CD4-positive, CD25-positive, alpha-beta regulatory T cell (primary cell): ENCODE measurements around the gene ARCN1. TPM values are rescaled to one million over a fixed set of nuclear protein-coding genes. Genes with fewer than 3 reads are reported as not detected.

Experiments
- ATAC-seq, 2 donors: fragments of 150-1000 bp; cut with Tn5 transposase; one replicate each; pipeline ENCODE4 v1.10.0; 2021; ENCODE audit warnings: low read depth in 2 of 2, moderate number of reproducible peaks in 2 of 2, moderate library complexity in 1 of 2
- DNase-seq, 3 donors: peaks; one replicate each; pipeline versions ENCODE4 v3.0.0 to v3.0.0-alpha.2; 2012 to 2022; ENCODE audit warnings: mixed read lengths in 1 of 3
- H3K27ac ChIP-seq: one replicate; pipeline ENCODE4 v1.7.0; 2013; ENCODE audit warnings: mild to moderate bottlenecking, low read length; ENCODE audit not compliant: insufficient read depth, poor library complexity, severe bottlenecking
- H3K27me3 ChIP-seq: one replicate; pipeline ENCODE4 v1.7.0; 2013; ENCODE audit warnings: low read length; ENCODE audit not compliant: control insufficient read depth, insufficient read depth
- H3K36me3 ChIP-seq: one replicate; pipeline ENCODE4 v1.7.0; 2013; ENCODE audit warnings: mild to moderate bottlenecking, low read length, moderate library complexity; ENCODE audit not compliant: control insufficient read depth, insufficient read depth
- H3K4me1 ChIP-seq: 2 replicates; pipeline ENCODE4 v1.7.0; 2013; ENCODE audit warnings: mild to moderate bottlenecking, low read length; ENCODE audit not compliant: insufficient read depth, control insufficient read depth, poor library complexity, severe bottlenecking
- H3K4me3 ChIP-seq: one replicate; pipeline ENCODE4 v1.7.0; 2013; ENCODE audit warnings: low read depth, mild to moderate bottlenecking, low read length, moderate library complexity
- H3K9me3 ChIP-seq, 2 experiments: 1 replicate in 1 of 2; 2 replicates in 1 of 2; pipeline ENCODE4 v1.7.0; 2013; ENCODE audit warnings: low read length in 2 of 2, mild to moderate bottlenecking in 1 of 2, moderate library complexity in 1 of 2; ENCODE audit not compliant: control insufficient read depth in 2 of 2
- H3K27ac Mint-ChIP-seq, 3 donors: one replicate each; pipeline ENCODE4 v1.8.0; 2020 to 2022; ENCODE audit warnings: mild to moderate bottlenecking in 3 of 3, mixed read lengths in 3 of 3, moderate library complexity in 2 of 3
- H3K27me3 Mint-ChIP-seq: one replicate; pipeline ENCODE4 v1.8.0; 2022; ENCODE audit warnings: mild to moderate bottlenecking, mixed read lengths
- H3K36me3 Mint-ChIP-seq: one replicate; pipeline ENCODE4 v1.8.0; 2020; ENCODE audit warnings: mixed read lengths
- H3K4me1 Mint-ChIP-seq, 4 donors: one replicate each; pipeline ENCODE4 v1.8.0; 2020 to 2022; ENCODE audit warnings: mixed read lengths in 4 of 4, mild to moderate bottlenecking in 1 of 4
- H3K4me3 Mint-ChIP-seq, 4 donors: one replicate each; pipeline ENCODE4 v1.8.0; 2020 to 2022; ENCODE audit warnings: mild to moderate bottlenecking in 4 of 4, mixed read lengths in 4 of 4, moderate library complexity in 3 of 4
- H3K9me3 Mint-ChIP-seq, 7 donors: one replicate each; pipeline ENCODE4 v1.8.0; 2020 to 2022; ENCODE audit warnings: mixed read lengths in 7 of 7, mild to moderate bottlenecking in 3 of 7, moderate library complexity in 2 of 7
- polyA plus RNA-seq, 4 donors: library from polyadenylated mRNA; unstranded; fragments of 300-500 nt; fragmentation: Illumina TruSeq; gene quantifications; one replicate each; pipeline ENCODE4 v1.2.3, GENCODE V29; 2021
- total RNA-seq: library from RNA; stranded (reverse); gene quantifications from one replicate; pipeline ENCODE4 v1.2.3, GENCODE V29; 2022

Gene ARCN1
- total and polyA plus RNA-seq, 5 donors from 2014 or later: 76.6 to 169 (median 149) TPM

DNA sequence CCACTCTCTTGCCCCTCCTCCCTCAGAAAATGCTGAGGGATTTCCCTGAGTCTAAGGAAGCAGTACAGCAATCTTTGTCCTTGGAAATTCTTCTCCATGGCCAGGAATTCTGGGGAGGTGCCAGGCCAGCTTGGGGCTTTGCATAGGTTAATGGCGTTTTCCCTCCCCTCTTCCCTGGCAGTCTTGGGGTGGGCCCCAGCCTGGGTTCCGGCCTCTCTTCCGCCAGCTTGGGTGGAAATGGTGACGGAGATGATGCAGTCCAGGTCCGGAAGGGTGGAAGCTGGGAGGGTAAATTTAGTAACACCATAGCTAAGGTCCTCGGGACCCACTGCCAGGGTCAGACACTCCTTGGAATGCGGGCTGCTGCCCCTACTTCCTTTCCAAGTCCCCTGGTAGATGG, 40.2 kb downstream of the ARCN1 start:
- no peak overlapping the region for H3K27ac ChIP-seq
- peaks cover 2% of the 10 kb centered on the region for H3K27me3 ChIP-seq
- no peak for ATAC-seq
- no peaks in the 10 kb centered on the region for H3K9me3 ChIP-seq
- peaks cover 3% of the 10 kb centered on the region for H3K36me3 Mint-ChIP-seq
- peaks cover 40% of the 10 kb centered on the region for H3K4me1 ChIP-seq
- peaks cover 0 to 1% (median 0%) of the 10 kb centered on the region in 7 donors for H3K9me3 Mint-ChIP-seq
- H3K36me3 ChIP-seq: no peaks in the 10 kb centered on the region
- peak overlapping the region in 1 of 4 donors; percentile 32 for H3K4me3 Mint-ChIP-seq
- no peak for DNase-seq
- H3K27me3 Mint-ChIP-seq: peaks cover 32% of the 10 kb centered on the region
- H3K4me1 Mint-ChIP-seq: peaks cover 0 to 24% (median 12%) of the 10 kb centered on the region in 4 donors
- no peak overlapping the region for H3K4me3 ChIP-seq
- H3K27ac Mint-ChIP-seq: no peak overlapping the region

DNA sequence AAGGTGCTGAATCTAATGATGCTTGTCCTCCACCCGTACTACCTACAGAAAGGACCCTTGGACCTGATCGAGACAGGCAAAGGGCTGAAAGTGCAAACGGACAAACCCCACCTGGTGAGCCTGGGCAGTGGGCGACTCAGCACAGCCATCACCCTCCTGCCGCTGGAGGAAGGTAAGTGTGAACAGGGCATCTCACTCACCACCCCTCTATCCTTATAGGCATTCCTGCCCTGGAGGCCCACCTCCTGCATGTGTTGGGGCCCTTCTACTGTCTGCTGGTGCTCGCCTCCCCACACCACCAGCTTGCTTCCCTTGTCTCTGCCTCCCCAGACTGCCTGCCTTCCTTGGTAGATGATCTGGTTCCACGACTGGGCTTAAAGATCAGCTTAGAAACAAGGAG, 42.3 kb downstream of the ARCN1 start:
- H3K4me3 ChIP-seq: no peak overlapping the region
- DNase-seq (no peak), ATAC-seq (no peak)
- Mint-ChIP-seq H3K4me1 (peaks cover 0 to 10% (median 2%) of the 10 kb centered on the region in 4 donors), H3K9me3 (no peaks in the 10 kb centered on the region), H3K27ac (no peak overlapping the region), H3K4me3 (no peak overlapping the region), H3K27me3 (peaks cover 25% of the 10 kb centered on the region), H3K36me3 (peaks cover 3% of the 10 kb centered on the region)
- H3K9me3 ChIP-seq: no peaks in the 10 kb centered on the region
- H3K36me3 ChIP-seq: no peaks in the 10 kb centered on the region
- peaks cover 2% of the 10 kb centered on the region for H3K27me3 ChIP-seq
- H3K27ac ChIP-seq: no peak overlapping the region
- H3K4me1 ChIP-seq: peaks cover 19% of the 10 kb centered on the region

- no peak overlapping the region for H3K27ac Mint-ChIP-seq
- H3K27me3 ChIP-seq: peaks cover 2% of the 10 kb centered on the region
- ATAC-seq (no peak), DNase-seq (no peak)
- H3K36me3 ChIP-seq: no peaks in the 10 kb centered on the region
- H3K4me1 ChIP-seq: peaks cover 10% of the 10 kb centered on the region
- no peak overlapping the region for H3K4me3 Mint-ChIP-seq
- peaks cover 8% of the 10 kb centered on the region for H3K36me3 Mint-ChIP-seq
- H3K9me3 Mint-ChIP-seq: no peaks in the 10 kb centered on the region
- H3K27me3 Mint-ChIP-seq: peaks cover 24% of the 10 kb centered on the region
- H3K4me3 ChIP-seq: no peak overlapping the region
- H3K4me1 Mint-ChIP-seq: peaks cover 0 to 6% (median 2%) of the 10 kb centered on the region in 4 donors
- no peaks in the 10 kb centered on the region for H3K9me3 ChIP-seq
- no peak overlapping the region for H3K27ac ChIP-seq
These were observed 43.2 kb downstream of the ARCN1 start for GRCh38 chr11:118615282-118615975.

DNA sequence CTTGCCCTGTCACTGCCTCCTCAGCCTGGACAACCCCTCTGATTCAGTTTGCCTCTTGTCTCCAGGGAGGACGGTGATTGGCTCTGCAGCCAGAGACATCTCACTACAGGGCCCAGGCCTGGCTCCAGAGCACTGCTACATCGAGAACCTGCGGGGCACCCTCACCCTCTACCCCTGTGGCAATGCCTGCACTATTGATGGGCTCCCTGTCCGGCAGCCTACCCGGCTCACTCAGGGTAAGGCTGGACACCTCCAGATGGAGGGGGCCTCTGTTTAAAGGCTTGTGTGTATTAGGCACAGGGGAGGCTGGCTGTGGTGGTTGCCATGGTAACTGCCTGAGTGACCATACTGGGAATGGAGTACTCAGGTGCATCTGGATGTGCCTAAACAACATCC, 43.8 kb downstream of the ARCN1 start:
- Mint-ChIP-seq H3K4me3 (no peak overlapping the region), H3K36me3 (peaks cover 8% of the 10 kb centered on the region), H3K4me1 (peaks cover 0 to 11% (median 3%) of the 10 kb centered on the region in 4 donors), H3K27me3 (peaks cover 26% of the 10 kb centered on the region), H3K27ac (no peak overlapping the region), H3K9me3 (no peaks in the 10 kb centered on the region)
- Histone ChIP-seq H3K27ac (no peak overlapping the region), H3K36me3 (no peaks in the 10 kb centered on the region), H3K4me3 (no peak overlapping the region), H3K9me3 (no peaks in the 10 kb centered on the region), H3K4me1 (peaks cover 10% of the 10 kb centered on the region), H3K27me3 (peaks cover 5% of the 10 kb centered on the region)
- DNase-seq (no peak), ATAC-seq (no peak)

DNA sequence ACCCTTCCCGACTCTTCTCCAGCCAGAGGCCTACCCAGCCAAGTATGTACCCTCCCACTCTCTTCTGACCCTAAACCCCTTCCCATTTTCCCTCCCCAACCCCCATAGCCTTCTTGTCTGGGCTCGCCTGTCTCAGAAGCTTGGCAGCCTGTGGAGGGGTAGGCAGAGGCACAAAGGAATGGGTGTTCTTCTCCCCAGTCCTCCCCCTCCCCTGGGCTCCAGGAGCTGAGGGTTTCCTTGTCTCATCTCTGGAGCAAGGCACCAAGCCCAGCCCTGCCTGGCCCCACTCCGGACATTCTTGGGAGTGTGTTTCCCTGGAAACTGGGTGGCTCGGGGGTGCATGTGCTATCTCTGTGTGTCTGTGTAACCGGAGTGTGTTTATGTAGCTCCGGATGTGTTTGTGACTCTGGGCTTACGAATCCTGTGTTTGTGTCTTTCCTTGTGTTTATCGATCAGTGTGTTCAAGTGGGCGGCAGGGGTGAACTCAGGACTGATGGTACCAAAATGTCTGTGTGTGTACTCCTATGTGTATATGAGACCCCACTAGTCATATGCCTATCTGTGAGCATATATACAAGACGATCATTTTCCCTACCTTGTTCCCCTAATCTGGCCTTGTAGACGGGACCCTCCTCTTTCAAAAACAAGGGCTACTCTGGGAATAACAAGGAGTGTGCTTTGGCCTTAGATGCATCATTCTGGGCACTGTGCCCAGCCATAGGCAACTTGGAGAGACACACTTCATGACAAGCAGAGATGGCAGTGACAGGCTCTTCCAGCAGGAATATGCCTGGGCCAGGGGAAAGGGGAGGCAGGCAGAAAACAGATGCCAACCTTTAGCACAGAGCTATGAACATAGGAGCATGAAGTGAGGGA, 46.1 kb downstream of the ARCN1 start:
- H3K36me3 ChIP-seq: no peaks in the 10 kb centered on the region
- Mint-ChIP-seq H3K9me3 (no peaks in the 10 kb centered on the region), H3K27me3 (peaks cover 28% of the 10 kb centered on the region), H3K27ac (peak overlapping the region in 1 of 3 donors; percentile 41), H3K36me3 (peaks cover 8% of the 10 kb centered on the region), H3K4me1 (peaks cover 0 to 15% (median 3%) of the 10 kb centered on the region in 4 donors), H3K4me3 (no peak overlapping the region)
- H3K27me3 ChIP-seq: peaks cover 10% of the 10 kb centered on the region
- no peak overlapping the region for H3K27ac ChIP-seq
- H3K4me1 ChIP-seq: peaks cover 10% of the 10 kb centered on the region
- ATAC-seq (no peak), DNase-seq (no peak)
- H3K9me3 ChIP-seq: no peaks in the 10 kb centered on the region
- H3K4me3 ChIP-seq: no peak overlapping the region

- Mint-ChIP-seq H3K4me1 (peaks cover 0 to 15% (median 3%) of the 10 kb centered on the region in 4 donors), H3K27ac (peak overlapping the region in 1 of 3 donors; percentile 41), H3K27me3 (peaks cover 22% of the 10 kb centered on the region), H3K9me3 (no peaks in the 10 kb centered on the region), H3K4me3 (no peak overlapping the region), H3K36me3 (peaks cover 8% of the 10 kb centered on the region)
- ATAC-seq (no peak), DNase-seq (no peak)
- Histone ChIP-seq H3K27ac (no peak overlapping the region), H3K36me3 (no peaks in the 10 kb centered on the region), H3K4me1 (peaks cover 10% of the 10 kb centered on the region), H3K4me3 (no peak overlapping the region), H3K27me3 (peaks cover 7% of the 10 kb centered on the region), H3K9me3 (no peaks in the 10 kb centered on the region)
These were observed 46.8 kb downstream of the ARCN1 start for GRCh38 chr11:118618991-118619375.

GRCh38 chr11:118619444-118620197, 47.4 kb downstream of the ARCN1 start:
- DNase-seq (no peak), ATAC-seq (no peak)
- H3K27me3 Mint-ChIP-seq: peaks cover 21% of the 10 kb centered on the region
- H3K9me3 Mint-ChIP-seq: no peaks in the 10 kb centered on the region
- H3K4me3 Mint-ChIP-seq: no peak overlapping the region
- H3K9me3 ChIP-seq: no peaks in the 10 kb centered on the region
- H3K36me3 ChIP-seq: no peaks in the 10 kb centered on the region
- no peak overlapping the region for H3K27ac ChIP-seq
- H3K27me3 ChIP-seq: peaks cover 7% of the 10 kb centered on the region
- peaks cover 8% of the 10 kb centered on the region for H3K36me3 Mint-ChIP-seq
- H3K27ac Mint-ChIP-seq: no peak overlapping the region
- H3K4me3 ChIP-seq: no peak overlapping the region
- peaks cover 0 to 15% (median 3%) of the 10 kb centered on the region in 4 donors for H3K4me1 Mint-ChIP-seq
- peaks cover 10% of the 10 kb centered on the region for H3K4me1 ChIP-seq
